Measurements from ENCODE around the gene RAB40A.

RAB40A gene

DNA sequence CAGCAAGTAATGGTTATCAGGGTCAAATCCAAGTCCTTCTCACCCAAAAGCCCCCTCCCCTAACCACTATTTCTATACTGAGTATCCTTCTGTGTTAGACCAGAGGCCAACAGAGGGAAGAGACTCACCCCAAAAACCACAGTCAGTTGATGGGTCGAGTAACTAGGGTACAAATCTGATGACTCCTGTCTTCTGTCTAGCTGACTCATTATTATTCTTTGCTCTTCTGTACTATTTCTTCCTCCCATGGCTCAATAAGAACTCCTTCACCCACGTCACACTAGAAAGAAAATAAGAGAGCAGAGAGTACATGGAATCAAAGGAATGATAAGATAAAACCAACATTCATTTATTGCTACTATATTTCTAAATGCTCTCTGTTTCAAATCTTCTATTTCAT is 2.0 kb downstream of the RAB40A start:
- TF ChIP-seq, protein P1, sequence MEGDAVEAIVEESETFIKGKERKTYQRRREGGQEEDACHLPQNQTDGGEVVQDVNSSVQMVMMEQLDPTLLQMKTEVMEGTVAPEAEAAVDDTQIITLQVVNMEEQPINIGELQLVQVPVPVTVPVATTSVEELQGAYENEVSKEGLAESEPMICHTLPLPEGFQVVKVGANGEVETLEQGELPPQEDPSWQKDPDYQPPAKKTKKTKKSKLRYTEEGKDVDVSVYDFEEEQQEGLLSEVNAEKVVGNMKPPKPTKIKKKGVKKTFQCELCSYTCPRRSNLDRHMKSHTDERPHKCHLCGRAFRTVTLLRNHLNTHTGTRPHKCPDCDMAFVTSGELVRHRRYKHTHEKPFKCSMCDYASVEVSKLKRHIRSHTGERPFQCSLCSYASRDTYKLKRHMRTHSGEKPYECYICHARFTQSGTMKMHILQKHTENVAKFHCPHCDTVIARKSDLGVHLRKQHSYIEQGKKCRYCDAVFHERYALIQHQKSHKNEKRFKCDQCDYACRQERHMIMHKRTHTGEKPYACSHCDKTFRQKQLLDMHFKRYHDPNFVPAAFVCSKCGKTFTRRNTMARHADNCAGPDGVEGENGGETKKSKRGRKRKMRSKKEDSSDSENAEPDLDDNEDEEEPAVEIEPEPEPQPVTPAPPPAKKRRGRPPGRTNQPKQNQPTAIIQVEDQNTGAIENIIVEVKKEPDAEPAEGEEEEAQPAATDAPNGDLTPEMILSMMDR (IDR thresholded peaks at IDR 0.05; ENCODE audit: control extremely low read depth, extremely low read depth, low read depth, missing control alignments) = no peak
- POLR2A ChIA-PET = no interaction called here
- no peak for DNase-seq (ENCODE audit: extremely low spot score)
- CTCF ChIA-PET = no interaction called here

DNA sequence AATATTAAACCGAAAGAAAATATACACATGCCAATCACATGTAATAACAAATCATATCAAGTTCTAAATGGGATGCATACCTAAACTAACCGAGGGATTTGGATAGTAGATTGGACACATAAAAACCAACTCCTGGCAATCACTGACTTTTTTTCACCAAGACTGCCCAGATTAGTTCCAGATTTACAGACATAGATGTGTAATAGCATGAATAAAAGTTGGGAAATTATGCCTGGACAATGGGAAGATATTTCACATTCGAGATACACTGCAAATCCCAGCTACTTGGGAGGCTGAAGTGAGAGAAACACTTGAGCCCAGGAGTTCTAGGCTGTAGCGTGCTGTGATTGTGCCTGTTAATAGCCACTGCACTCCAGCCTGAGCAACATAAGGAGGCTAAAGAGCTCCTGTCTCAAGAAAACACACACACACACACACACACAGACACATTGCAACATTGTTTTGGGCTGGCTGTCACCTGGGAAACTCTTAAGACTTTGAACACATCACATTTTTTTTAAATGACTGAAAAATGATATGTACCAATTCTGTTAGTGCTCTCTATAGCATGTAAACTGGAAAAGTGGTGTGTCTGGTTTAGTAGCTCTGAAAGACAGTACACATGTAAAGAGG is 5.7 kb downstream of the RAB40A start:
- POLR2A ChIA-PET = no interaction called here
- CTCF ChIA-PET = no interaction called here
- no peak for DNase-seq (ENCODE audit: extremely low spot score)
- TF ChIP-seq, protein P1 (IDR thresholded peaks at IDR 0.05; ENCODE audit: control extremely low read depth, extremely low read depth, low read depth, missing control alignments) = no peak

DNA sequence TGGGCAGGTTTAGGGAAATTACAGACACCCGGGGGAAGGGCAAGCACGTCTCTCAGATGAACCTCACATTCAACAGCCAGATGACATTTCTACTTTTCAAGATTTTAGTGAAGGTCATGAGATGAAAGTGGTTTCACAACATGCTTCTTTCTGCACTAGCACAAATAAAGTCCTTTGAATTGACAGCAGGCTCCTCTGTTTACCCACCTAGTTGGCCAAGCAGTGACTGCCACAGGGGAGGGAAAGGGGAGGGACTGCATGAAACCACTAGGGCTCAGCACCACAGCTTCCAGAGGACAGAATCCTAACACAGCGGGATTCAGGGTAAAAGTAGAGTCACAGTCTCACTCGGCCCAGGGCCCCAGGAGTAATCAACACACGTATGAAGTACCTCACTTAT is 6.2 kb downstream of the RAB40A start:
- ChIA-PET CTCF (no interaction called here), POLR2A (no interaction called here)
- DNase-seq (ENCODE audit: extremely low spot score) = no peak
- TF ChIP-seq, protein P1 (IDR thresholded peaks at IDR 0.05; ENCODE audit: control extremely low read depth, extremely low read depth, low read depth, missing control alignments) = no peak

DNA sequence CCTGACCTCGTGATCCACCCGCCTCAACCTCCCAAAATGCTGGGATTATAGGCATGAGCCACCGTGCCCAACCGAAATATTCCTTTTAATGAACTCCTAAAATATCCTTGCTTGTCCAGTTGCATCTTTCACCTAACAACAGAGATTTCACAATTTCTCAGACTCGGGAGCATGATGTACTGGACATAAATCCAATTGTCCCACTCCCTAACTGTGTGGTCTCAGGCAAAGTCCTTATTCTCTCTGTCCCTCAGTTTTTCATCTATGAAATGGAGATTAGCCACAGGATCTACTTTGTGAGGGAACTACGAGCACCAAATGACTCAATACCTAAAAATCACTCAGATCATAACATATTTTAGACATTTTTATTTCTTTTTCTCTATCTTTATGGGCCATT is 9.3 kb downstream of the RAB40A start:
- ChIA-PET POLR2A (no interaction called here), CTCF (no interaction called here)
- TF ChIP-seq, protein P1 (IDR thresholded peaks at IDR 0.05; ENCODE audit: control extremely low read depth, extremely low read depth, low read depth, missing control alignments) = no peak
- DNase-seq (ENCODE audit: extremely low spot score) = no peak

DNA sequence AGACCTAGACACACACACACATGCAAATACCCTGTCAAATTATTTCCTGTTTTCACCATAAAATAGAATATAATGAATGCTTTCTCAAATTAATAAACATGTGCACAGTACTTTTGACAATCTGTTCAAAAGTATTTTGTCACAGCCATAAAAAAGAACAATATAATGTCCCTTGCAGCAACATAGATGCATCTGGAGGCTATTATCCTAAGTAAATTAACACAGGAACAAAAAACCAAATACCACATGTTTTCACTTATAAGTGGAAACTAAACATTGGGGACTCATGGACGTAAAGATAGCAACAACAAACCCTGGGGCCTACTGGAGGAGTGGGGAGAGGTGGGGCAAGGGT is 15.5 kb downstream of the RAB40A start:
- TF ChIP-seq, protein P1 (IDR thresholded peaks at IDR 0.05; ENCODE audit: control extremely low read depth, extremely low read depth, low read depth, missing control alignments) = no peak
- no peak for DNase-seq (ENCODE audit: extremely low spot score)
- CTCF ChIA-PET = interaction anchor here (1.1 kb wide), 2 partner anchors 13 to 190 kb away, joined by 3 read pairs; no protein-coding TSS in a partner anchor
- POLR2A ChIA-PET = no interaction called here

DNA sequence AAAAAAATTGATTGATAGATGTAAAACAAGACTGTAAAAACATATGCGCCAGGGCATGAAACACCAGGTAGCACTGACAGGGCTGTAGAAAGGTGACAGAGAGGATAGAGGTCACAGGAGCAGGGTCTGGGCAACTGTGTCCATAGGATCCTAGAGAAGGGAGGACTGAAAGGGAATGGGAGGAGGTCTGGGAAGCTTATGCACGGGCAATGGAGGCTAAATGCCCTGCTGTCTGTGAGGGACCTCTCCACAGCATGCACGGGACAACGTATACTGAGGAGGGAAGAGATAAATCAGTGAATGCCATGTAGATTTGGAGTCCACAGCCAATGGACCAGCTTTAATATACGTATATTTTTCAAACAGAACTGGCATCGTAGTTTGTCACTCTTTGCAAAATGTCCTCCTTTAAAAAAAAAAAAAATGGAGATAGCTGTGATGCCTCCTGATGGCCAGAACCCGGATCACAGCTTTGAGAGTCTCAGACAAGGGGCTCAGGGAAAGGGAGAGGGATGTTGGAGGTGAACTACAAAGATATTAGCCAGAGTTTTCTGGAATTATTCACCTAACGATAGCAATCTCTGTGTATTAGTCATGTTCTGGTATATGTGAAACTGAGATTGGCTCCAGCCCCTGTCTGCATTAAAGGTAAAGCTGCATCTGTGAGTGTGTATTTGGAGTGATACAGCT is 16.0 kb downstream of the RAB40A start:
- CTCF ChIA-PET = interaction anchor here (1.1 kb wide), 2 partner anchors 13 to 191 kb away, joined by 3 read pairs; no protein-coding TSS in a partner anchor
- POLR2A ChIA-PET = no interaction called here
- no peak for DNase-seq (ENCODE audit: extremely low spot score)
- TF ChIP-seq, protein P1 (IDR thresholded peaks at IDR 0.05; ENCODE audit: control extremely low read depth, extremely low read depth, low read depth, missing control alignments) = no peak
